Muscle of back (tissue), 11 donors: ENCODE measurements around the gene KAT14. TPM values are rescaled to one million over a fixed set of nuclear protein-coding genes. Genes with fewer than 3 reads are reported as not detected.
"Not testable (repeated sequence)": the region's sequence is repeated elsewhere in the genome, so short reads cannot be mapped to it uniquely, and the experiment has no call there.

ENCODE experiments used
- DNase-seq, 3 donors: peaks; one replicate each; pipeline versions ENCODE4 v3.0.0 to v3.0.0-alpha.2; 2013
- polyA plus RNA-seq, 10 donors: library from polyadenylated mRNA; unstranded; fragments of 120-200 nt; gene quantifications; one replicate each; pipeline ENCODE4 v1.2.1, GENCODE V29; 2013; ENCODE audit not compliant: insufficient read length in 10 of 10

KAT14 gene
- polyA plus RNA-seq, 10 donors, result 14.7 to 23.0 (median 16.9) TPM

- no peak for DNase-seq
Measured at GRCh38 chr20:18213002-18213401, 75.3 kb downstream of the KAT14 start.

- no peak for DNase-seq
Measured at GRCh38 chr20:18215566-18215965, 77.9 kb downstream of the KAT14 start.

GRCh38 chr20:18218280-18218679 is 80.6 kb downstream of the KAT14 start:
- no peak for DNase-seq

DNA sequence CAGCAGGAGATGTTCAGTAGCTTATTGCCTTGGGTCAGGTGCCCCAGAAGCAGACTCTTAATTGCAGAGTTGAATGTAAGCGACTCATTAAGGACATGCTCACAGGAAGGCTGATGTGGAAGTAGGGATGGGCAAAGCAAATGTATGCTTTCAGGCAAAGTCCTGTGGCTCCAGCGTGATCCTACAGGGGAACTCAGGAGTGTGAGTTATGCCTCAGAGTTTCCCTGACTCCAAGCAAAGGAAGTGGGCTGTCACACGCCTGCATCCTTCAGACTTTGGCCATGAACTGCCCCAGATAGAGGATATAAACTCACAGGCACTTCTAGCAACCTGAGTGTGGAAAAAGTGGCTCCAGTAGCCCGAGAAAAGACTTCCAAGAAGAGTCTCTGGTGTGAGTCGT is 85.7 kb downstream of the KAT14 start:
- no peak for DNase-seq

DNA sequence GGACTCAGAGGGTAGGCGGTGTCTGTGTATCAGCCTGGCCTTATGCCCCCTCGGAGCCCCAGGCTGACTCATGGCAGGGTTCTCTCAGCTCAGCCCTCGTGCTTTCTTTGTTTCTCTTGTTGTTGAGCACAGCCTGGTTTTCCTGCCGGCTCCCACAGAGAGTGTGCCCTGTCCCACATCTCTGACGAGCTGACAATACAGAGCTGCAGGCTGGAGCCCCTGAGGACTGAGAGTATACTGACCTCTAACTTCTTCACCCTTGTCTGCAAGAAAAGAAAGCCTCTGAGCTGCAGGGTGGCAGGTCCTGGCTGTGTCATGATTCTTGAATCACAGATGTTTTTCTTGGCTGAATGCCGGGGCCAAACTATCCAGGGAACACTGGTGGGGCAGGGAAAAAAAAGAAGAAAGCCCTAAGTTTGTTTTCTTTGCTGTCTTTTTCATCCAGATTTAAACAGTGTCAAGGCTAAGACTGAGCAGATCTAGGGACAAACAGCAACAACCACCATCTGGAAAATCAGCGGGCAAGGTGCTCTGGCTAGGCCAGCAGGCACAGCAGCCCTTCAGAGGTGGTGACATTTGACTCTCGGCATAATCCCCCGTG is 87.4 kb downstream of the KAT14 start:
- peak; percentile 23 to 45 (median 25) for DNase-seq

- peak in 2 of 3 donors; percentile 16 to 17 for DNase-seq
Measured at GRCh38 chr20:18225632-18226031, 88.0 kb downstream of the KAT14 start.

DNA sequence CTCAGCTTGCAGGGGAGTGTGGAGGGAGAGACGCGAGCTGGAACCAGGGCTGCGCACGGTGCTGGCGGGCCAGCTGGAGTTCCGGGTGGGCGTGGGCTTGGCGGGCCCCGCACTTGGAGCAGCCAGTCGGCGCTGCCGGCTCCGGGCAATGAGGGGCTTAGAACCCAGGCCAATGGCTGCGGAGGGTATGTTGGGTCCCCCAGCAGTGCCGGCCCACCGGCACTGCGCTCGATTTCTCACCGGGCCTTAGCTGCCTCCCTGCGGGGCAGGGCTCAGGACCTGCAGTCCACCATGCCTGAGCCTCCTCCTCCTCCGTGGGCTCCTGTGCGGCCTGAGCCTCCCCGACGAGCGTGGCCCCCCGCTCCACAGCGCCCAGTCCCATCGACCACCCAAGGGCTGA is 89.1 kb downstream of the KAT14 start:
- DNase-seq, result not testable (repeated sequence)

GRCh38 chr20:18233408-18233943 is 95.8 kb downstream of the KAT14 start:
- DNase-seq, result no peak

Other genes with a start within 250 kb of the KAT14 start
- 100 to 1,000 TPM in 7 of 10 donors, 10 to 100 TPM in 3; 94.6 to 130 (median 107) TPM for gene SNX5, start 169.1 kb upstream of the KAT14 start, polyA plus RNA-seq
- 10 to 100 TPM; 14.8 to 23.6 (median 19.5) TPM for gene MGME1, start 168.8 kb upstream of the KAT14 start, polyA plus RNA-seq
- 1 to 10 TPM in 1 of 10 donors, under 1 TPM in 1, not detected in 8; 0.92 to 1.2 TPM for gene OVOL2, start 79.9 kb upstream of the KAT14 start, polyA plus RNA-seq
- 10 to 100 TPM in 7 of 10 donors, 1 to 10 TPM in 3; 8.8 to 12.2 (median 11.1) TPM for gene PET117, start within 50 bp of the KAT14 start, polyA plus RNA-seq
- 10 to 100 TPM; 11.0 to 18.6 (median 15.0) TPM for gene ZNF133, start 150.7 kb downstream of the KAT14 start, polyA plus RNA-seq